K562 (cell line): ENCODE measurements around the gene PRDM16. TPM values are rescaled to one million over a fixed set of nuclear protein-coding genes. Genes with fewer than 3 reads are reported as not detected.

Source experiments
- ATAC-seq: fragments of 200-7000 bp; cut with Tn5 transposase; 3 replicates; pipeline ENCODE4 v1.9.1; 2020; ENCODE audit warnings: moderate library complexity
- BruUV-seq: library from RNA; stranded (reverse); fragments of 400-500 nt; replicated peaks from 2 replicates; lab custom pipeline; 2021; lab: Mats Ljungman, UMichigan
- CTCF ChIA-PET: fragments of 300-600 bp; formaldehyde crosslinking; extraction: SDS; loops from one replicate; lab custom pipeline; 2021; ENCODE audit warnings: low intra/inter-chr PET ratio; lab: Yijun Ruan, JAX
- POLR2A ChIA-PET: fragments of 300-600, 350-650 bp; sonication (Branson Sonifier 250); formaldehyde crosslinking; extraction: SDS; loops from one replicate; lab custom pipeline; 2021; ENCODE audit warnings: antibody characterized with exemption, inconsistent platforms; lab: Yijun Ruan, JAX
- DNase-seq, 4 experiments: peaks; one replicate each; pipeline versions ENCODE4 v3.0.0 to v3.0.0-alpha.2; 2011 to 2018; ENCODE audit warnings: low spot score in 3 of 4, mixed read lengths in 3 of 4; ENCODE audit errors: extremely low read depth in 1 of 4
- FAIRE-seq: peaks from 2 replicates; lab custom pipeline; 2011; peaks lifted over from hg19 to GRCh38; lab: Jason Lieb, UNC
- H2AFZ ChIP-seq: 2 replicates; pipeline ENCODE4 v1.6.0; 2011; ENCODE audit warnings: low read depth, low read length, control low read depth, inconsistent platforms
- H3K27ac ChIP-seq: fragments of 200-600 bp; 3 replicates; pipeline ENCODE4 v1.8.0; 2011; ENCODE audit warnings: low read depth, mild to moderate bottlenecking, control low read depth, inconsistent platforms, low read length, moderate library complexity, mixed read lengths; ENCODE audit errors: extremely low read depth
- H3K27me3 ChIP-seq, 2 experiments: fragments of 300-600 bp in 1 of 2; 2 replicates in 1 of 2; 3 replicates in 1 of 2; pipeline versions ENCODE4 v1.6.0 to v1.8.0; 2011; ENCODE audit warnings: inconsistent platforms in 2 of 2, low read length in 2 of 2, mild to moderate bottlenecking in 1 of 2, mixed read lengths in 1 of 2, moderate library complexity in 1 of 2; ENCODE audit not compliant: control insufficient read depth in 2 of 2, insufficient read depth in 2 of 2
- H3K36me3 ChIP-seq: fragments of 300-600 bp; 3 replicates; pipeline ENCODE4 v1.8.0; 2011; ENCODE audit warnings: mild to moderate bottlenecking, low read length, inconsistent platforms; ENCODE audit not compliant: control insufficient read depth, insufficient read depth
- H3K4me1 ChIP-seq, 2 experiments: fragments of 200-600 bp in 1 of 2; replicated peaks in 1 of 2; 2 replicates in 1 of 2; 3 replicates in 1 of 2; pipeline versions ENCODE4 v1.5.1 to v1.8.0; 2011; ENCODE audit warnings: inconsistent platforms in 2 of 2, low read length in 2 of 2, mild to moderate bottlenecking in 1 of 2, mixed read lengths in 1 of 2, moderate library complexity in 1 of 2; ENCODE audit not compliant: control insufficient read depth in 2 of 2, insufficient read depth in 2 of 2
- H3K4me2 ChIP-seq: 2 replicates; pipeline ENCODE4 v1.6.1; 2011; ENCODE audit warnings: low read length, control low read depth, inconsistent platforms, mixed read lengths; ENCODE audit not compliant: insufficient read depth
- H3K4me3 ChIP-seq: fragments of 200-600 bp; sonication (generic), shearing (Covaris generic); 2 replicates; pipeline ENCODE4 v1.5.1; 2016; ENCODE audit warnings: control low read depth, inconsistent platforms
- H3K79me2 ChIP-seq: fragments of 200-600 bp; 3 replicates; pipeline ENCODE4 v1.8.0; 2011; ENCODE audit warnings: low read length, inconsistent platforms; ENCODE audit not compliant: control insufficient read depth, insufficient read depth
- H3K9ac ChIP-seq, 2 experiments: 2 replicates each; pipeline versions ENCODE4 v1.6.0 to v1.6.1; 2011; ENCODE audit warnings: low read depth in 2 of 2, low read length in 2 of 2, control low read depth in 1 of 2, inconsistent platforms in 1 of 2, mild to moderate bottlenecking in 1 of 2, mixed read lengths in 1 of 2; ENCODE audit not compliant: insufficient read depth in 1 of 2
- H3K9me1 ChIP-seq: one replicate; pipeline ENCODE4 v1.6.0; 2011; ENCODE audit warnings: inconsistent platforms, mild to moderate bottlenecking, low read length, moderate library complexity; ENCODE audit not compliant: control insufficient read depth, insufficient read depth
- H3K9me3 ChIP-seq: replicated peaks from 2 replicates; pipeline ENCODE4 v1.5.1; 2011; ENCODE audit warnings: low read depth, low read length, inconsistent platforms; ENCODE audit not compliant: control insufficient read depth, insufficient read depth
- H4K20me1 ChIP-seq: replicated peaks from 2 replicates; pipeline ENCODE4 v1.6.1; 2011; ENCODE audit warnings: low read length, inconsistent platforms, mixed read lengths; ENCODE audit not compliant: control insufficient read depth, insufficient read depth
- IRF2 ChIP-seq: sonication (generic); formaldehyde crosslinking; IDR thresholded peaks from 2 replicates; pipeline ENCODE4 v1.8.1; 2022; ENCODE audit warnings: mild to moderate bottlenecking, missing genetic modification reagents
- RBFOX2 ChIP-seq: fragments of 200-400 bp; formaldehyde crosslinking; IDR thresholded peaks from 2 replicates; pipeline ENCODE4 v1.6.1; 2017; ENCODE audit warnings: low read depth, mild to moderate bottlenecking, low read length, moderate library complexity
- SUPT5H ChIP-seq: fragments of 450-650 bp; IDR thresholded peaks from 2 replicates; pipeline ENCODE4 v1.6.1; 2016
- TCF7L2 ChIP-seq: fragments of 150-350 bp; IDR thresholded peaks from 2 replicates; pipeline ENCODE4 v1.6.1; 2016; ENCODE audit warnings: low read depth, mild to moderate bottlenecking, low read length, moderate library complexity
- TCFL5 ChIP-seq: fragments of 250-450 bp; sonication (Bioruptor Pico); conservative IDR thresholded peaks from 2 replicates; pipeline ENCODE4 v1.6.1; 2021; ENCODE audit warnings: mild to moderate bottlenecking, moderate library complexity, matching md5 sums
- XRCC5 ChIP-seq: fragments of 200-400 bp; formaldehyde crosslinking; IDR thresholded peaks from 2 replicates; pipeline ENCODE4 v1.6.1; 2017; ENCODE audit warnings: low read depth, mild to moderate bottlenecking, low read length
- ZNF583 ChIP-seq: fragments of 250-450 bp; sonication (Bioruptor Pico); IDR thresholded peaks from 2 replicates; pipeline ENCODE4 v1.4.0; 2020
- ZNF766 ChIP-seq: fragments of 200-800 bp; sonication (Bioruptor generic); conservative IDR thresholded peaks from 2 replicates; pipeline ENCODE4 v1.6.1; 2016; ENCODE audit warnings: missing genetic modification characterization, missing compliant biosample characterization
- WGBS: fragments of 100-300 bp; shearing (Covaris generic); methylation state at CpG from one replicate; pipeline ENCODE4 v1.1.6; 2016; ENCODE audit warnings: low coverage, mixed read lengths; ENCODE audit not compliant: insufficient coverage; ENCODE audit errors: missing lambda C conversion rate; 5-methylcytosine and 5-hydroxymethylcytosine counted together
- in situ Hi-C: fragments of 300-500 bp; cut with MboI; formaldehyde crosslinking; loops from 4 replicates; pipeline ENCODE4 v1.15.0; 2018; ENCODE audit warnings: inconsistent platforms, mixed read lengths
- intact Hi-C: fragments of 100-400 bp; cut with micrococcal nuclease; formaldehyde crosslinking; loops from 2 replicates; pipeline ENCODE4 v1.14.2; 2022
- polyA plus RNA-seq, 8 experiments: library from polyadenylated mRNA; depleted of rRNA in 4 of 8; stranded (reverse) in 5 of 8; unstranded in 3 of 8; fragments of >200 nt; fragmentation: Nextera tagmentation in 2 of 8; fragmentation: Illumina TruSeq in 1 of 8; extraction: Ambion mirVana in 2 of 8; extraction: Trizol in 1 of 8; gene quantifications; 2 replicates each; pipeline versions ENCODE4 v1.2.1 to v1.2.3, GENCODE V29; 2011 to 2014; ENCODE audit warnings: inconsistent platforms in 1 of 8, missing spikeins in 1 of 8
- total RNA-seq, 7 experiments: library from RNA; depleted of rRNA in 6 of 7; stranded (reverse); fragments of >200 nt in 6 of 7; fragmentation: Illumina TruSeq in 2 of 7; extraction: Trizol in 2 of 7; gene quantifications; 2 replicates each; pipeline versions ENCODE4 v1.2.1 to v1.2.3, GENCODE V29; 2011 to 2021; ENCODE audit warnings: low replicate concordance in 1 of 7

The PRDM16 gene
- total and polyA plus RNA-seq, 9 of the 15 experiments (the other 6 are each of a cell fraction or from before 2014, with no cell fraction given) = 0.10 to 0.27 TPM; not detected in 7

GRCh38 chr1:3265835-3266805, 197.1 kb downstream of the PRDM16 start:
- ChIA-PET POLR2A (interaction anchor here (0.8 to 0.9 kb wide), 2 partner anchors 8 to 118 kb away, joined by 3 to 5 read pairs; no protein-coding TSS in a partner anchor), CTCF (no interaction called here)
- BruUV-seq = no TSS peak
- in situ Hi-C loops (no loop called here), intact Hi-C loops (no loop called here)
- ATAC-seq = no peak
- peaks cover 3% of the 10 kb centered on the region for H3K9me1 ChIP-seq
- H3K4me1 ChIP-seq = peaks cover 0 to 15% of the 10 kb centered on the region in 2 experiments; a peak in 1 of 5 replicates
- no peak overlapping the region for H3K4me2 ChIP-seq
- no peaks in the 10 kb centered on the region for H3K36me3 ChIP-seq
- H3K79me2 ChIP-seq = no peaks in the 10 kb centered on the region
- TF ChIP-seq ZNF766 (CRISPR knock-in tag) (no peak), ZNF583 (no peak), RBFOX2 (no peak), TCF7L2 (no peak), SUPT5H (no peak), IRF2 (CRISPR knock-in tag) (no peak), TCFL5 (CRISPR knock-in tag) (no peak), XRCC5 (no peak)
- peaks cover 6% of the 10 kb centered on the region for H4K20me1 ChIP-seq
- 10% methylated on average over 49 of the region's 53 CpGs for WGBS
- no peak overlapping the region for H3K27ac ChIP-seq
- no peaks in the 10 kb centered on the region for H3K9me3 ChIP-seq
- no peak overlapping the region for H3K4me3 ChIP-seq
- no peak overlapping the region for H2AFZ ChIP-seq
- H3K9ac ChIP-seq = no peak overlapping the region
- FAIRE-seq = no peak
- H3K27me3 ChIP-seq = peaks cover 18 to 56% of the 10 kb centered on the region in 2 experiments; a peak in 3 of 5 replicates
- no peak for DNase-seq
